HG02588 (cell line): ENCODE data around the gene TMEM201.
"Not testable (repeated sequence)": the region's sequence is repeated elsewhere in the genome, so short reads cannot be mapped to it uniquely, and the experiment has no call there.

ENCODE experiments used
- ATAC-seq: cut with Tn5 transposase; IDR thresholded peaks from one replicate; pipeline ENCODE4 v1.9.1; 2021; ENCODE audit warnings: mild to moderate bottlenecking, moderate library complexity; ENCODE audit not compliant: unreplicated experiment

The TMEM201 gene

GRCh38 chr1:9618909-9619679 is 30.4 kb downstream of the TMEM201 start:
- ATAC-seq, result no peak

- no peak for ATAC-seq
Measured at GRCh38 chr1:9621032-9621431, 32.3 kb downstream of the TMEM201 start.

GRCh38 chr1:9624081-9624480 is 35.4 kb downstream of the TMEM201 start:
- no peak for ATAC-seq

- ATAC-seq, result not testable (repeated sequence)
Measured at GRCh38 chr1:9625030-9625429, 36.3 kb downstream of the TMEM201 start.

- ATAC-seq, result peak; percentile 44
Measured at GRCh38 chr1:9626201-9626608, 37.5 kb downstream of the TMEM201 start.

- ATAC-seq, result no peak
Measured at GRCh38 chr1:9628541-9629444, 40.1 kb downstream of the TMEM201 start.

GRCh38 chr1:9629445-9630201 is 40.9 kb downstream of the TMEM201 start:
- ATAC-seq, result peak; percentile 30

- no peak for ATAC-seq
Measured at GRCh38 chr1:9630331-9631111, 41.8 kb downstream of the TMEM201 start.

GRCh38 chr1:9631613-9632012 is 42.9 kb downstream of the TMEM201 start:
- ATAC-seq, result no peak

GRCh38 chr1:9633493-9633892 is 44.8 kb downstream of the TMEM201 start:
- ATAC-seq, result no peak

GRCh38 chr1:9634582-9634981 is 45.9 kb downstream of the TMEM201 start:
- ATAC-seq, result no peak

GRCh38 chr1:9639227-9639626 is 50.5 kb downstream of the TMEM201 start:
- ATAC-seq, result no peak

- ATAC-seq, result no peak
Measured at GRCh38 chr1:9643351-9644256, 54.9 kb downstream of the TMEM201 start.

GRCh38 chr1:9646037-9646436 is 57.3 kb downstream of the TMEM201 start:
- no peak for ATAC-seq

GRCh38 chr1:9648171-9648570 is 59.5 kb downstream of the TMEM201 start:
- no peak for ATAC-seq

GRCh38 chr1:9649769-9650168 is 61.1 kb downstream of the TMEM201 start:
- no peak for ATAC-seq

GRCh38 chr1:9651220-9651564 is 62.5 kb downstream of the TMEM201 start:
- no peak for ATAC-seq

GRCh38 chr1:9651565-9652378 is 63.1 kb downstream of the TMEM201 start, which contains the start of gene PIK3CD:
TSS of gene PIK3CD (plus strand) at chr1:9651731. CDS start at chr1:9710456, 58,725 bp downstream.
- ATAC-seq, result no peak
